Keratinocyte (primary cell): ENCODE measurements around the gene TTYH2.

Source experiments
- EZH2 ChIP-seq: IDR thresholded peaks from one replicate; pipeline ENCODE4 v1.6.1; 2012; ENCODE audit warnings: inconsistent platforms, mild to moderate bottlenecking, low read length, moderate library complexity
- TF ChIP-seq, protein P1 (sequence below), 3 experiments: IDR thresholded peaks in 1 of 3; conservative IDR thresholded peaks in 1 of 3; optimal IDR thresholded peaks in 1 of 3; 2 replicates in 2 of 3; 3 replicates in 1 of 3; pipeline versions ENCODE3 to v1.5.1; 2011; ENCODE audit warnings: low read length in 3 of 3, mild to moderate bottlenecking in 3 of 3, moderate library complexity in 2 of 3, control low read depth in 1 of 3, inconsistent platforms in 1 of 3; ENCODE audit not compliant: insufficient read depth in 2 of 3; ENCODE audit errors: extremely low read depth in 1 of 3

DNA sequence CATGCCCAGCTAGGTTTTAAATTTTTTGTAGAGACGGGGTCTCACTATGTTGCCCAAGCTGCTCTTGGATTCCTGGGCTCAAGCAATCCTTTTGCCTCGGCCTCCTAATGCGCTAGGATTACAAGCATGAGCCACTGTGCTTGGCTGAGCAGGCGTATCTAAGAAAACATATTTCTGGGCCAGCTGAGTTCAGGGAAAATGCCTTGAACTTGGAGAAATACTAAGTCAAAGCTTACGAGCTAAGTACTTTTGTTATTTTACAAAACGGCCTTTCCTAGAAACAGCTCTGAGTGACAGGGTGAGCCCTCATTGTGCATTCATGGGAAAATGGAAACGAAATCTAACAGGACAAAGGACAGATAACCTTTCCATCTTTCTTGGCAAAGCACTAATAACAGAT, 85.4 kb downstream of the TTYH2 start:
- TF ChIP-seq, protein P1, sequence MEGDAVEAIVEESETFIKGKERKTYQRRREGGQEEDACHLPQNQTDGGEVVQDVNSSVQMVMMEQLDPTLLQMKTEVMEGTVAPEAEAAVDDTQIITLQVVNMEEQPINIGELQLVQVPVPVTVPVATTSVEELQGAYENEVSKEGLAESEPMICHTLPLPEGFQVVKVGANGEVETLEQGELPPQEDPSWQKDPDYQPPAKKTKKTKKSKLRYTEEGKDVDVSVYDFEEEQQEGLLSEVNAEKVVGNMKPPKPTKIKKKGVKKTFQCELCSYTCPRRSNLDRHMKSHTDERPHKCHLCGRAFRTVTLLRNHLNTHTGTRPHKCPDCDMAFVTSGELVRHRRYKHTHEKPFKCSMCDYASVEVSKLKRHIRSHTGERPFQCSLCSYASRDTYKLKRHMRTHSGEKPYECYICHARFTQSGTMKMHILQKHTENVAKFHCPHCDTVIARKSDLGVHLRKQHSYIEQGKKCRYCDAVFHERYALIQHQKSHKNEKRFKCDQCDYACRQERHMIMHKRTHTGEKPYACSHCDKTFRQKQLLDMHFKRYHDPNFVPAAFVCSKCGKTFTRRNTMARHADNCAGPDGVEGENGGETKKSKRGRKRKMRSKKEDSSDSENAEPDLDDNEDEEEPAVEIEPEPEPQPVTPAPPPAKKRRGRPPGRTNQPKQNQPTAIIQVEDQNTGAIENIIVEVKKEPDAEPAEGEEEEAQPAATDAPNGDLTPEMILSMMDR (optimal IDR thresholded peaks at IDR 0.05 in 1 of 3, IDR thresholded peaks at IDR 0.05 in 1 of 3, conservative IDR thresholded peaks at IDR 0.05 in 1 of 3; ENCODE audit: extremely low read depth in 1 of 3, insufficient read depth in 2 of 3, low read length in 3 of 3) = no peak
- no peak for TF ChIP-seq EZH2
